Measurements from ENCODE around the gene COL25A1. TPM values are rescaled to one million over a fixed set of nuclear protein-coding genes. Genes with fewer than 3 reads are reported as not detected.

COL25A1 gene
- total RNA-seq, 1 experiment from 2014 or later: not detected

GRCh38 chr4:108978066-108978465 is 324.4 kb downstream of the COL25A1 start:
- Histone ChIP-seq H3K27me3 (ENCODE audit: control insufficient read depth, insufficient read depth, low read length) (no peaks in the 10 kb centered on the region), H3K4me3 (ENCODE audit: low read depth in 2 of 2, low read length in 2 of 2) (no peak overlapping the region), H3K27ac (ENCODE audit: low read length) (no peak overlapping the region), H3K36me3 (ENCODE audit: control insufficient read depth, insufficient read depth, low read length) (no peaks in the 10 kb centered on the region), H3K4me1 (ENCODE audit: control insufficient read depth, insufficient read depth, low read length) (no peaks in the 10 kb centered on the region), H3K9me3 (ENCODE audit: control insufficient read depth, insufficient read depth, low read depth, low read length) (no peaks in the 10 kb centered on the region)
- in situ Hi-C loops (cut with HindIII; ENCODE audit: low pct_unique_long_range_greater_than_20kb, low sequenced_read_pairs) (no loop called here), intact Hi-C loops (cut with micrococcal nuclease; ENCODE audit: unreplicated experiment) (no loop called here)
- ATAC-seq: no peak
- BruUV-seq (replicated peaks): no TSS peak
- POLR2A ChIA-PET: no interaction called here
- CTCF ChIA-PET: no interaction called here
- no peak for TF ChIP-seq REST (IDR thresholded peaks at IDR 0.05; ENCODE audit: insufficient read depth in 1 of 2, low read depth in 2 of 2, low read length in 1 of 2)
- no peak for TF ChIP-seq SIN3A (IDR thresholded peaks at IDR 0.05; ENCODE audit: borderline replicate concordance, insufficient read depth, low read depth, low read length)
- no peak for TF ChIP-seq CTCF (IDR thresholded peaks at IDR 0.05)
- TF ChIP-seq TCF7L2 (IDR thresholded peaks at IDR 0.05; ENCODE audit: low read depth, low read length): no peak
- no peak for TF ChIP-seq POLR2AphosphoS5 (IDR thresholded peaks at IDR 0.05; ENCODE audit: low read depth, low read length)
- no peak for DNase-seq (ENCODE audit: low read depth, low spot score)

- TF ChIP-seq TCF7L2 (IDR thresholded peaks at IDR 0.05; ENCODE audit: low read depth, low read length): no peak
- TF ChIP-seq SIN3A (IDR thresholded peaks at IDR 0.05; ENCODE audit: borderline replicate concordance, insufficient read depth, low read depth, low read length): no peak
- no peak for TF ChIP-seq POLR2AphosphoS5 (IDR thresholded peaks at IDR 0.05; ENCODE audit: low read depth, low read length)
- TF ChIP-seq REST (IDR thresholded peaks at IDR 0.05; ENCODE audit: insufficient read depth in 1 of 2, low read depth in 2 of 2, low read length in 1 of 2): no peak
- TF ChIP-seq CTCF (IDR thresholded peaks at IDR 0.05): no peak
- no peaks in the 10 kb centered on the region for H3K9me3 ChIP-seq (ENCODE audit: control insufficient read depth, insufficient read depth, low read depth, low read length)
- ATAC-seq: no peak
- no peak for DNase-seq (ENCODE audit: low read depth, low spot score)
- POLR2A ChIA-PET: no interaction called here
- in situ Hi-C loops (cut with HindIII; ENCODE audit: low pct_unique_long_range_greater_than_20kb, low sequenced_read_pairs) (no loop called here), intact Hi-C loops (cut with micrococcal nuclease; ENCODE audit: unreplicated experiment) (no loop called here)
- H3K27me3 ChIP-seq (ENCODE audit: control insufficient read depth, insufficient read depth, low read length): no peaks in the 10 kb centered on the region
- H3K4me3 ChIP-seq (ENCODE audit: low read depth in 2 of 2, low read length in 2 of 2): no peak overlapping the region
- CTCF ChIA-PET: no interaction called here
- no TSS peak for BruUV-seq (replicated peaks)
- H3K27ac ChIP-seq (ENCODE audit: low read length): no peak overlapping the region
- no peaks in the 10 kb centered on the region for H3K36me3 ChIP-seq (ENCODE audit: control insufficient read depth, insufficient read depth, low read length)
- H3K4me1 ChIP-seq (ENCODE audit: control insufficient read depth, insufficient read depth, low read length): no peaks in the 10 kb centered on the region
Measured at GRCh38 chr4:108972613-108973283, 329.7 kb downstream of the COL25A1 start.

Data from Panc1 (cell line).